Activated naive CD8-positive, alpha-beta T cell (primary cell): ENCODE data around the gene ZNF394.
"Not testable (repeated sequence)": the region's sequence is repeated elsewhere in the genome, so short reads cannot be mapped to it uniquely, and the experiment has no call there.

ENCODE experiments used
- H3K27ac Mint-ChIP-seq: one replicate; pipeline ENCODE4 v1.8.0; 2021; ENCODE audit warnings: mixed read lengths
- H3K27me3 Mint-ChIP-seq: one replicate; pipeline ENCODE4 v1.8.0; 2021; ENCODE audit warnings: mixed read lengths
- H3K36me3 Mint-ChIP-seq: one replicate; pipeline ENCODE4 v1.8.0; 2021; ENCODE audit warnings: mixed read lengths
- H3K4me1 Mint-ChIP-seq: one replicate; pipeline ENCODE4 v1.8.0; 2021; ENCODE audit warnings: low read depth, mixed read lengths
- H3K4me3 Mint-ChIP-seq: one replicate; pipeline ENCODE4 v1.8.0; 2021; ENCODE audit warnings: mild to moderate bottlenecking, mixed read lengths
- H3K9me3 Mint-ChIP-seq: one replicate; pipeline ENCODE4 v1.8.0; 2021; ENCODE audit warnings: low read depth, mixed read lengths

The ZNF394 gene

DNA sequence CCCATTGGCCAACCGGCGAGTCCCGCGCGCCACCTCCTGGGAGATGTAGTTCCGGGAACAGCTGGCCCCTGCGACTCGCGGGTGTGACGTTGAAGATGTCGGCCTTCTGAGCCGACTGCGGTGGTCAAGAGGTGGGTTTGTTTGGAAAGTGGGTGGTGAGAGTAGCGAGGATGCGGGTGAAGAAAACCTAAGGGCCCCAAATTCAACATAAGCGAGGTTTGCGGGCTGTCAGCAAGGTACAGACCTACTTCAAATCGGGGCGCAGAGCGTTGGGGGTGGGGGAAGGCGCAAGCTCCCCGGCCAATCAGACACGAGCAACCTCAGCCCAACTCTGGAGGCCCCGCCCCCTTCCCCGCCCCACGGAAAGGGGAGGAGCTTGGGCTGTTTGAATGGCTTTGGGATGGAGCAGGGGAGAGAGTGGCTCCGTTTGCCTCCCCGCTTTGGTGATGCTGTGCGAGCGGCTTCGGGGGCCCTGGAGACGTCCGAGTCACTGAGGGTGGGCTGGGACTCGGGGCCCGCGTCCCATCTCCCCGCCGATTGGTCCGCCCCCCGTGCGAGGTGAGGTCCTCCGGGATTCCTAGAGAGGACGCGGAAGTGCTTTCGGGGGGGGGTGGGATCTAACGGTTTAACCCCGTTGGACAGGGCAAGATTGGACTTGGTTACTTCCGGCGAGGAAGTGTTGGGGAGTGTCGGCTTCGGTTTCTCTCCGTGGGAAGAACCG is 4.7 kb upstream of the ZNF394 start, which contains the start of gene ZKSCAN5:
TSS of gene ZKSCAN5 (plus strand) at position 60 of the 721 bp plus-strand sequence. CDS start 1,383 bp downstream, outside the sequence.
- H3K27ac Mint-ChIP-seq: peak within 1 kb of the TSS; percentile 100
- H3K27me3 Mint-ChIP-seq: no peaks in the 10 kb centered on the region
- peaks cover 3% of the 10 kb centered on the region for H3K36me3 Mint-ChIP-seq
- H3K9me3 Mint-ChIP-seq: no peaks in the 10 kb centered on the region
- peaks cover 26% of the 10 kb centered on the region for H3K4me1 Mint-ChIP-seq
- H3K4me3 Mint-ChIP-seq: peak within 1 kb of the TSS; percentile 100

DNA sequence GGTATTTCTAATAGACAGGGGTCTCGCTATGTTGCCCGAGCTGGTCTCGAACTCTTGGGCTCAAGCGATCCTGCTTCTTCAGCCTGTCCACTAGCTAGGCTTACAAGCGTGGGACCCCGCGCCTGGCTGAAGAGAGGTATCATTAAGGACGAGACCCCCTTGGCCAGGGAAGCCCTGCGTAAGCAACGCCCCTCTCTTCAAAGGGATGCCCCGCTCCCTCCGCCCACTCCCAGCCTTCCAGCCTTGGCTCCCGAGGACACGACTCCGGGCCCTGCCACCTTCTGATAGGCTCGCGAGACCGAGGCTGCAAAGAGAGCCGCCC is 4.2 kb upstream of the ZNF394 start:
- Mint-ChIP-seq H3K9me3 (no peaks in the 10 kb centered on the region), H3K4me1 (peaks cover 28% of the 10 kb centered on the region), H3K27ac (peak overlapping the region; percentile 100), H3K27me3 (no peaks in the 10 kb centered on the region), H3K36me3 (peaks cover 3% of the 10 kb centered on the region), H3K4me3 (peak overlapping the region; percentile 100)

GRCh38 chr7:99501236-99501635 is 1.2 kb upstream of the ZNF394 start:
- not testable (repeated sequence) for H3K27ac Mint-ChIP-seq, H3K27me3 Mint-ChIP-seq, H3K36me3 Mint-ChIP-seq, H3K9me3 Mint-ChIP-seq
- H3K4me1 Mint-ChIP-seq: peaks cover 33% of the 10 kb centered on the region
- H3K4me3 Mint-ChIP-seq: peak overlapping the region; percentile 99

DNA sequence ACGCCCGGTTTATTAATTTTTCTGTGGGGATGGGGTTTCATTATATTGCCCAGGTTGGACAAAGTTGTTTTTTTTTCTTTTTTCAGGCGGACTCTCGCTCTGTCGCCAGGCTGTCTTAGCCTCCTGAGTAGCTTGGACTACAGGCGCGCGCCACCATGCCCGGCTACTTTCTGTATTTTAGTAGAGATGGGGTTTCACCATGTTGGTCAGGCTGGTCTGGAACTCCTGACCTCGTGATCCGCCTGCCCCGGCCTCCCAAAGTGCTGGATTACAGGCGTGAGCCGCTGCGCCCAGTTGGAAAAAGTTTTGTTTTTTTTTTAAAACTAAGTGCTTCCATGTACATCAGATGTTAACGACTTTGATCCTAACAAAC is 542 bp upstream of the ZNF394 start:
- Mint-ChIP-seq H3K4me3 (peak overlapping the region; percentile 99), H3K9me3 (no peaks in the 10 kb centered on the region), H3K4me1 (peaks cover 30% of the 10 kb centered on the region), H3K36me3 (peaks cover 8% of the 10 kb centered on the region), H3K27me3 (no peaks in the 10 kb centered on the region), H3K27ac (peak overlapping the region; percentile 99)

DNA sequence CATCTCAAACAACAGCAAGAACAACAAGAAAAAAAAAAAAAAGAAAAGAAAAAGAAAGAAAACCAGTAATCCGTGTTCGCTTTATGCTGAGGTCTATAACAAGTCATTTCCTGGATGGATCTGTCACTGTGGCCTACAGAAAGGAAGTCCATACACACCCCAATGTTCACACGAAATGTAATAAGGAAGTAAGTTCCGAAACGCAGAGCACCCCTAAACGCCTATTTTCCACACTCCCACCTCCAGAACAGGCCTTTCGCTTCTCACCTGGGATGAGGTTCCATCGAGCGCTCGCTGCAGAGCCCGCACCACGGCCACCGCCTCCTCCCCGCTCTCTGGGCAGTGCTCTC is 735 bp downstream of the ZNF394 start:
- Mint-ChIP-seq H3K27ac (peak overlapping the region; percentile 99), H3K27me3 (no peaks in the 10 kb centered on the region), H3K36me3 (peaks cover 9% of the 10 kb centered on the region), H3K4me3 (peak overlapping the region; percentile 99), H3K9me3 (no peaks in the 10 kb centered on the region), H3K4me1 (peaks cover 27% of the 10 kb centered on the region)

- peaks cover 7% of the 10 kb centered on the region for H3K9me3 Mint-ChIP-seq
- H3K4me1 Mint-ChIP-seq: peaks cover 27% of the 10 kb centered on the region
- peaks cover 17% of the 10 kb centered on the region for H3K36me3 Mint-ChIP-seq
- H3K27me3 Mint-ChIP-seq: no peaks in the 10 kb centered on the region
- peak overlapping the region; percentile 99 for H3K4me3 Mint-ChIP-seq
- H3K27ac Mint-ChIP-seq: peak overlapping the region; percentile 99
Measured at GRCh38 chr7:99498546-99498944, 1.5 kb downstream of the ZNF394 start.

DNA sequence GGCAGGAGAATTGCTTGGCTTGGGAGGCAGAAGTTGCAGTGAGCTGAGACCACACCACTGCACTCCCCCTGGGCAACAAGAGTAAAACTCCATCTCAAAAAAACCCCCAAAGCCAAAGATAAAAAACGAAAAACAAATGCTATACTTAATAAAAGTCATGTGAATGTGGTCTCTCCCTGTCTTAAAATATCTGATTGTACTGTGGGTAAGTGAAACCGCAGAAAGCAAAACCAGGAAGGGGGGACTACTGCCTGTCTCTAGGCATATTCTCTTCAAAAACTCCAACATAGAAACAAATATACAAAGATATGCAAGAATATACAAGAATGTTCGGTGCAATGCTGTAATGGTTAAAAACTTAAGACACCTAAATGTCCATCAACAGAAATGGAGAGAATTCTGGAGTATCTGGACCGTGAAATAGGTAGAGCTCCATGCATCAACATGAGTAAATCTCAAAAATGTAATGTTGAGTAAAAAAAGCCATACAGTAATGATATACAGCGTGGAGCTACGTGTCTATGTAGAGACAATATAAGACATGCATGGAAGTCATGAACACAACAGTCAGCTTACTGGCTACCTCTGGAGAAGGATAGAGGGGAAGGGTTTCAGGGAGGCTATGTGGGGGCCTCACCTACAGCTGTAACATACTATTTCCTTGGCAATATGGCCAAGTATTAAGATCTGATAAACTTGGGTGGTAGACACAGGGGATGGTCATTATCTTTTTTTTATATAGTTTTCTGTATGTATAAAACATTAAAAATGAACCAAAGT is 2.1 kb downstream of the ZNF394 start:
- no peaks in the 10 kb centered on the region for H3K27me3 Mint-ChIP-seq
- H3K4me3 Mint-ChIP-seq: peak overlapping the region; percentile 99
- peaks cover 8% of the 10 kb centered on the region for H3K9me3 Mint-ChIP-seq
- peaks cover 27% of the 10 kb centered on the region for H3K4me1 Mint-ChIP-seq
- peak overlapping the region; percentile 69 for H3K27ac Mint-ChIP-seq
- H3K36me3 Mint-ChIP-seq: peaks cover 20% of the 10 kb centered on the region

DNA sequence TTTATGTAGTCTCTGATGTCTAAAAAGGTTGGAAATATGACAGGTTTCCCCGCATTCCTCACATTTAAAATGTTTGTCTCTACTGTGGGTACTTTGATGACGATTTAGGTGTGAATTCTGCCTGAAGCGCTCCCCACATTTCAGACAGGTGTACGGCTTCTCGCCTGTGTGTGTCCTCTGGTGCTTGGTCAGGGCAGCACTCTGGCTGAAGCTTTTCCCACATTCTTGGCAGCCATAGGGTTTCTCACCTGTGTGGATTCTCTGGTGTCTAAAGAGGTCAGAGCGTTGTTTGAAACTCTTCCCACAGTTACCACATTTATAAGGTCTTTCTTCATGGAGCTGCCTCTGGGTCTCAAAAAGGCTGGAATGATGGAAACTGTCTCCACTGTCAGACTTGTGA is 6.3 kb downstream of the ZNF394 start:
- Mint-ChIP-seq H3K4me3 (no peak overlapping the region), H3K27me3 (no peaks in the 10 kb centered on the region), H3K9me3 (peaks cover 8% of the 10 kb centered on the region), H3K4me1 (peaks cover 18% of the 10 kb centered on the region), H3K36me3 (peaks cover 30% of the 10 kb centered on the region), H3K27ac (no peak overlapping the region)

DNA sequence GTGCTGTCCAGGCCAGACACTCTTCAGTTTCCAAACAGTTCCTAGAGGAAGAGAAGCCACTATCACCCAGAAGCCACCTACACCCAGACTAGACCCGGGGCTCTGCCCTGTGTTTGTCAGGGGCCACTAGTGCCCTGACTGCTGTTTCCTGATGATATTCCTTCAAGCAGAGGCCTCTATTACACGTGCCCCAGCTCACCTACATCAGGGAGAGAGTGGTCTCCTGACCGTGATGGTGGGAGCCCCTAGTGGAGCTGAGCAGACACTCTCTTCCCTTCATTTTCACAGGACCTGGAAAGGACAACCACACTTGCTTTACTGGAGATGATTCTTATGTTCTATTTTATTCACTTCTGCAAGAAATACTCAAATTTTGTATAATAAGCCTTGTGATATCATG is 9.2 kb downstream of the ZNF394 start:
- H3K4me1 Mint-ChIP-seq: peaks cover 2% of the 10 kb centered on the region
- no peak overlapping the region for H3K4me3 Mint-ChIP-seq
- peak overlapping the region; percentile 28 for H3K27ac Mint-ChIP-seq
- peaks cover 24% of the 10 kb centered on the region for H3K36me3 Mint-ChIP-seq
- H3K9me3 Mint-ChIP-seq: peaks cover 8% of the 10 kb centered on the region
- H3K27me3 Mint-ChIP-seq: no peaks in the 10 kb centered on the region

DNA sequence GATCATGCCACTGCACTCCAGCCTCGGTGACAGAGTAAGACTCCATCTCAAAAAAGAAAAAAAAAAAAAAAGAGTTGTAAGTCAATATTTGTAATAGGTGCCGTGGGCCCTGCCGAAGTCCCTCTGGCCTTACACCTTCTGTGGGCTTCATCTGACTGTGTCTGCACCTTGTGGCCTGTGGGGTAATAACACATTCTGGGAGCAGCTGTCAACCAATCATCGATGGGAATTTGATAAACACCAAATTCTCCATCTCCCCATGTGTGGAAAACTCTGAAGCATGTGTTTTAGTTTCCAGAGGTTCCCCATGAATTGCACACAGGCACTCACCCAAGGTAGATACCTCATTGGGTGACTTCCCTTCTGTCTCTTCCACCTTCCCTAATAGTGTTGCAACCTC is 10.8 kb downstream of the ZNF394 start:
- Mint-ChIP-seq H3K9me3 (peaks cover 8% of the 10 kb centered on the region), H3K4me3 (no peak overlapping the region), H3K27ac (peak overlapping the region; percentile 11), H3K36me3 (peaks cover 26% of the 10 kb centered on the region), H3K4me1 (peaks cover 2% of the 10 kb centered on the region), H3K27me3 (no peaks in the 10 kb centered on the region)

- peaks cover 2% of the 10 kb centered on the region for H3K4me1 Mint-ChIP-seq
Measured at GRCh38 chr7:99485094-99485493, 15.0 kb downstream of the ZNF394 start.

DNA sequence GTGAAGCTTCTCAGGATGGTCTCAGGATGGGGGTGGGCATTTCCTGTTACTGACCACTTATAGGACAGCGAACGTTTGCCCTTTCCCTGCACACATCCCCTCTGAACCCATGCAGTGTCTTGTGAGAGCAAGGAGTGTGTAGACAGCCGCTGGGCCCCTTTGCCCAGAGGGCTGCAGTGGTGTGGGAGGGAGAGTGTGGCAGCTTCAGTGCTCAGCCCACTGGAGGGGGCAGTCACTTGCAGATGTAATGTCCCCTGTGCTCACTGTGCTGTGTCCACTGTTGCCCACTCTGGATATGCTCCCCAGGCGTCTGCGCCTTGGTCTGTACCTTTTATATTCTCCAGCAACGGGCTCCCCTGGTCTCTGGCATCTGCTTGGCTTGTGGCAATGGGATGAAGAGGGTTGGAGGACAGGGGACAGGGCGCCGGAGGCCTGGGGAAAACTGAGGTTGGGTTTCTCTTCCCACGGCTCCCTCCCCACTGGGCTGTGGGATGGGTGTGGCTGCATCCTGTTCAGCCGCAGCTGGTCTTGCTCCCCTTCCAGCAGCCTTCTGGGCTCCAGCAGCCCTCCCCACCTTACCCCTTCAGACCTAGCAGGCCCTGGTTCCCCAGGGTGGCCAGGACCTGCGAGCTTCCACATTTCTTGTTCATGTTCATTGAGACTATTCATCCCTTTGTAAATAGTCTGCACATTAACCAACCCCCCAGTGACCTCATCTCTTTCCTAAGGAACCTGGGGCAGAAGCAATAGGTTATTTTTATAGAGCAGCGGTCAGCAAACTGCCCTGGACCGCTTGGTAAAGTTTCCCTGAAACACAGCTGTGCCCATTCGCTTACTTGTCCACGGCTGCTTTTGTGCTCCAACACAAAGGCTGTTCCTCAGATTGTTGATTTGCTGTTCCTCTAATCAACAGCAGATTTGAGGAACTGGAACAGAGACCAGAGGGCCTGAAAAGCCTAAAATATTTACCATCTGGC is 21.3 kb downstream of the ZNF394 start:
- H3K4me3 Mint-ChIP-seq: no peak overlapping the region

More at GRCh38 chr7:99485094-99485493, 15.0 kb downstream of the ZNF394 start:
- no peak overlapping the region for H3K4me3 Mint-ChIP-seq
- H3K27me3 Mint-ChIP-seq: no peaks in the 10 kb centered on the region
- no peaks in the 10 kb centered on the region for H3K9me3 Mint-ChIP-seq
- H3K27ac Mint-ChIP-seq: peak overlapping the region; percentile 55
- peaks cover 10% of the 10 kb centered on the region for H3K36me3 Mint-ChIP-seq

GRCh38 chr7:99476107-99476506 is 24.0 kb downstream of the ZNF394 start:
- peaks cover 36% of the 10 kb centered on the region for H3K4me1 Mint-ChIP-seq
- no peak overlapping the region for H3K27ac Mint-ChIP-seq
- peaks cover 5% of the 10 kb centered on the region for H3K36me3 Mint-ChIP-seq

More for the DNA sequence above, 21.3 kb downstream of the ZNF394 start:
- peaks cover 22% of the 10 kb centered on the region for H3K4me1 Mint-ChIP-seq
- no peaks in the 10 kb centered on the region for H3K27me3 Mint-ChIP-seq
- no peak overlapping the region for H3K27ac Mint-ChIP-seq
- H3K9me3 Mint-ChIP-seq: no peaks in the 10 kb centered on the region
- H3K36me3 Mint-ChIP-seq: peaks cover 3% of the 10 kb centered on the region

DNA sequence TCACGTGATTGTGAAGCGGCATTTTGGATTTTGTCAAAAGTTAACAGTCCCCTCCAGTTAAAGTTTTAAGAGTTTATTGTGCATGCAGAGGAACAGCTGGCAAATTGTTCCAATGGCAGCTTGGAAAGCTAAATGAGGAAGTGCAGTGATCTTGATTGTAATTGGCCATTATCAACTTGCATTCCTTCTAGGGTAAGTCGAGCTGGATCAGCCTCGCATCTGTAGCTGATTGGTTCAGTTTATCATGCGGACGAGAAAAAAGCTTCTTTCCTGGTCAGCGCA is 26.8 kb downstream of the ZNF394 start:
- Mint-ChIP-seq H3K27me3 (no peaks in the 10 kb centered on the region), H3K4me3 (peak overlapping the region; percentile 100), H3K27ac (peak overlapping the region; percentile 95), H3K9me3 (no peaks in the 10 kb centered on the region), H3K36me3 (peaks cover 5% of the 10 kb centered on the region), H3K4me1 (peaks cover 29% of the 10 kb centered on the region)

More at GRCh38 chr7:99476107-99476506, 24.0 kb downstream of the ZNF394 start:
- Mint-ChIP-seq H3K4me3 (no peak overlapping the region), H3K27me3 (no peaks in the 10 kb centered on the region), H3K9me3 (no peaks in the 10 kb centered on the region)
